Right lobe of liver (tissue), 4 donors: ENCODE measurements around the gene MRPL19.

ENCODE experiments used
- POLR2A ChIP-seq: fragments of 450-650 bp; IDR thresholded peaks from one replicate; pipeline ENCODE4 v1.6.1; 2017; ENCODE audit warnings: antibody characterized with exemption, mild to moderate bottlenecking
- TF ChIP-seq, protein P1 (sequence below), 4 donors: fragments of 200-600 bp in 3 of 4; fragments of 450-650 bp in 1 of 4; IDR thresholded peaks; one replicate each; pipeline versions ENCODE4 v1.5.1 to v1.8.0; 2016 to 2022; ENCODE audit warnings: antibody characterized with exemption in 4 of 4, mild to moderate bottlenecking in 2 of 4
- donor health status: DM: no; HTN: no; CAD: no.
- donor health status: DM: no; HTN: no; CAD: no.
- donor health status: DM: no; HTN: yes; CAD: no.

DNA sequence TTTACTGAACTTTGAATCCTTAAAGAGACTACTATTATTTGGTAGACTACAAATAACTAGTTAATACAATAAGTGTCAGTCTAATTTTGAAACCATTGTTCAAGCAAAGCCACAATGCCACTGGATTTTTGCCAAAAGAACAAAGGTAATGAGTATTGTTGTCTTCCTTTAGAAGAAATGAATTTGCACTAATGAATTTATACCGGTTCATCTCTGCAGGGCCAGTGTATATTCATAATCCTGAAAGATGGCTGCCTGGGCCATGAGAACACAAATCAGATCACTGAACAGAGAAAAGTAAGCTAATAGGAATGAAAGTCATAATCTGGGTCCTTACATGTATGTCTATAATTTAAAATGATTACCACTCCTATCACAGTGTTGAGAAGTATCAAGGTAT, 33.0 kb downstream of the MRPL19 start:
- TF ChIP-seq, protein P1, sequence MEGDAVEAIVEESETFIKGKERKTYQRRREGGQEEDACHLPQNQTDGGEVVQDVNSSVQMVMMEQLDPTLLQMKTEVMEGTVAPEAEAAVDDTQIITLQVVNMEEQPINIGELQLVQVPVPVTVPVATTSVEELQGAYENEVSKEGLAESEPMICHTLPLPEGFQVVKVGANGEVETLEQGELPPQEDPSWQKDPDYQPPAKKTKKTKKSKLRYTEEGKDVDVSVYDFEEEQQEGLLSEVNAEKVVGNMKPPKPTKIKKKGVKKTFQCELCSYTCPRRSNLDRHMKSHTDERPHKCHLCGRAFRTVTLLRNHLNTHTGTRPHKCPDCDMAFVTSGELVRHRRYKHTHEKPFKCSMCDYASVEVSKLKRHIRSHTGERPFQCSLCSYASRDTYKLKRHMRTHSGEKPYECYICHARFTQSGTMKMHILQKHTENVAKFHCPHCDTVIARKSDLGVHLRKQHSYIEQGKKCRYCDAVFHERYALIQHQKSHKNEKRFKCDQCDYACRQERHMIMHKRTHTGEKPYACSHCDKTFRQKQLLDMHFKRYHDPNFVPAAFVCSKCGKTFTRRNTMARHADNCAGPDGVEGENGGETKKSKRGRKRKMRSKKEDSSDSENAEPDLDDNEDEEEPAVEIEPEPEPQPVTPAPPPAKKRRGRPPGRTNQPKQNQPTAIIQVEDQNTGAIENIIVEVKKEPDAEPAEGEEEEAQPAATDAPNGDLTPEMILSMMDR (IDR thresholded peaks at IDR 0.05), result no peak
- no peak for TF ChIP-seq POLR2A
